Measurements from ENCODE around the gene DR1.

DNA sequence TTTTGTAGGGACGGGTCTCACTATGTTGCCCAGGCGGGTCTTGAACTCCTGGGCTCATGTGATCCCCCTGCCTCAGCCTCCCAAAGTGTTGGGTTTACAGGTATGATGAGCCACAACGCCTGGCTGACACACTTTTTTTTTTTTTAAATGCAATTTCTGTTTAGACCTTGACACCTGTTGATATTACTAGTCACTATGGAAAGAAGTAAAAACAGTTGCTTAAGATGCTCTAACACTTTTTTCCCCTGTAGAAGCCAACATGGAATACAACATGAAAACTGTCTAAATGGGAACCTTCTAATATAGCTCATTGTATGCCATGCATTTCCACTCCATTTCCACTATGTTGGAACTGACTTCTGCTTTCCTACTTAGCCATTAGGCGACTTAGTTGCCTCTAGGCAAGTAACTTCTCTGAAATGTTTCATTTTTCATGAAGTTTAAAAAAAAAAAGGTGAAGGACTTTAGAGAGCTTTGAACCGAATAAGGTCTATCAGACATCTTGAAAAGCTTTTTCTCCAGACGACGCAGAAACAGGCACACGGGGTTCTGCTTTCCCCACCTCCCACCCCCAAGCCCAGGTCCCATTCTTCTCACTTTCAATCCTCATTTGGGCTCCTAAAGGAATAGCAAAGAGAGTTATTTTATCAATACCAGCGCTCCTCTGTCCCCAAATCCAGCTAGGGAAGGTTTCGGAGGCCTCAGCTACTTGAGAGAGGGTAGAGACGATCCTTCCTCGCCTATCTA, 648 bp upstream of the DR1 start:
- TF ChIP-seq, protein P1, sequence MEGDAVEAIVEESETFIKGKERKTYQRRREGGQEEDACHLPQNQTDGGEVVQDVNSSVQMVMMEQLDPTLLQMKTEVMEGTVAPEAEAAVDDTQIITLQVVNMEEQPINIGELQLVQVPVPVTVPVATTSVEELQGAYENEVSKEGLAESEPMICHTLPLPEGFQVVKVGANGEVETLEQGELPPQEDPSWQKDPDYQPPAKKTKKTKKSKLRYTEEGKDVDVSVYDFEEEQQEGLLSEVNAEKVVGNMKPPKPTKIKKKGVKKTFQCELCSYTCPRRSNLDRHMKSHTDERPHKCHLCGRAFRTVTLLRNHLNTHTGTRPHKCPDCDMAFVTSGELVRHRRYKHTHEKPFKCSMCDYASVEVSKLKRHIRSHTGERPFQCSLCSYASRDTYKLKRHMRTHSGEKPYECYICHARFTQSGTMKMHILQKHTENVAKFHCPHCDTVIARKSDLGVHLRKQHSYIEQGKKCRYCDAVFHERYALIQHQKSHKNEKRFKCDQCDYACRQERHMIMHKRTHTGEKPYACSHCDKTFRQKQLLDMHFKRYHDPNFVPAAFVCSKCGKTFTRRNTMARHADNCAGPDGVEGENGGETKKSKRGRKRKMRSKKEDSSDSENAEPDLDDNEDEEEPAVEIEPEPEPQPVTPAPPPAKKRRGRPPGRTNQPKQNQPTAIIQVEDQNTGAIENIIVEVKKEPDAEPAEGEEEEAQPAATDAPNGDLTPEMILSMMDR (IDR thresholded peaks at IDR 0.05; ENCODE audit: low read length): no peak
- TF ChIP-seq EZH2 (IDR thresholded peaks at IDR 0.05; ENCODE audit: borderline replicate concordance, low read length): no peak
